Right hindlimb (tissue), 1 donor: ENCODE data around the gene FASTKD3.
"Not testable (repeated sequence)": the region's sequence is repeated elsewhere in the genome, so short reads cannot be mapped to it uniquely, and the experiment has no call there.

Source experiments
- DNase-seq: peaks from one replicate; pipeline ENCODE4 v3.0.0-alpha.2; 2018

FASTKD3 gene

GRCh38 chr5:7868773-7869473 is at the start of gene FASTKD3, which contains the start of gene MTRR:
Gene FASTKD3 (minus strand): TSS chr5:7869031. CDS start chr5:7868083, 948 bp downstream.
Gene MTRR (plus strand): TSS chr5:7869148. CDS start chr5:7870795, 1,647 bp downstream.
- peak; percentile 94 for DNase-seq

GRCh38 chr5:7917130-7918123 is 48.6 kb upstream of the FASTKD3 start:
- DNase-seq = no peak

GRCh38 chr5:7916171-7916804 is 47.5 kb upstream of the FASTKD3 start:
- DNase-seq = no peak

GRCh38 chr5:7911429-7911771 is 42.6 kb upstream of the FASTKD3 start:
- DNase-seq = not testable (repeated sequence)

- DNase-seq = no peak
These were observed 42.1 kb upstream of the FASTKD3 start for GRCh38 chr5:7910738-7911428.

- no peak for DNase-seq
These were observed 39.5 kb upstream of the FASTKD3 start for GRCh38 chr5:7908317-7908716.

- DNase-seq = no peak
These were observed 38.8 kb upstream of the FASTKD3 start for GRCh38 chr5:7907612-7908011.

GRCh38 chr5:7904170-7904569 is 35.3 kb upstream of the FASTKD3 start:
- no peak for DNase-seq

- no peak for DNase-seq
These were observed 34.1 kb upstream of the FASTKD3 start for GRCh38 chr5:7902666-7903625.

- no peak for DNase-seq
These were observed 33.4 kb upstream of the FASTKD3 start for GRCh38 chr5:7902201-7902600.

- no peak for DNase-seq
These were observed 28.3 kb upstream of the FASTKD3 start for GRCh38 chr5:7897014-7897600.

GRCh38 chr5:7894860-7895259 is 26.0 kb upstream of the FASTKD3 start:
- DNase-seq = no peak

- DNase-seq = no peak
These were observed 25.6 kb upstream of the FASTKD3 start for GRCh38 chr5:7894439-7894838.

- DNase-seq = no peak
These were observed 20.1 kb upstream of the FASTKD3 start for GRCh38 chr5:7888901-7889300.

- no peak for DNase-seq
These were observed 18.1 kb upstream of the FASTKD3 start for GRCh38 chr5:7886849-7887475.

- DNase-seq = no peak
These were observed 15.8 kb upstream of the FASTKD3 start for GRCh38 chr5:7884491-7885267.

- DNase-seq = no peak
These were observed 14.1 kb upstream of the FASTKD3 start for GRCh38 chr5:7882926-7883325.

- DNase-seq = no peak
These were observed 13.0 kb upstream of the FASTKD3 start for GRCh38 chr5:7881816-7882215.

GRCh38 chr5:7881091-7881490 is 12.3 kb upstream of the FASTKD3 start:
- DNase-seq = no peak

- no peak for DNase-seq
These were observed 9.6 kb upstream of the FASTKD3 start for GRCh38 chr5:7878381-7878873.
